HepG2 (cell line): ENCODE data around the gene HYCC2. TPM values are rescaled to one million over a fixed set of nuclear protein-coding genes. Genes with fewer than 3 reads are reported as not detected.

ENCODE experiments used
- BORCS8-MEF2B ChIP-seq: sonication (generic); formaldehyde crosslinking; IDR thresholded peaks from 2 replicates; pipeline ENCODE4 v1.8.0; 2022; ENCODE audit warnings: mild to moderate bottlenecking, missing genetic modification reagents
- MEIS1 ChIP-seq: sonication (generic); formaldehyde crosslinking; IDR thresholded peaks from 2 replicates; pipeline ENCODE4 v1.9.0; 2021; ENCODE audit warnings: mild to moderate bottlenecking, missing genetic modification reagents, moderate library complexity, borderline replicate concordance
- PHF8 ChIP-seq: sonication (generic); formaldehyde crosslinking; IDR thresholded peaks from 2 replicates; pipeline ENCODE4 v1.5.0; 2020; ENCODE audit warnings: missing genetic modification reagents
- RELA ChIP-seq: sonication (generic); formaldehyde crosslinking; IDR thresholded peaks from 2 replicates; pipeline ENCODE4 v1.4.0; 2020; ENCODE audit warnings: missing genetic modification reagents
- SATB2 ChIP-seq: sonication (generic); formaldehyde crosslinking; IDR thresholded peaks from 2 replicates; pipeline ENCODE4 v1.5.0; 2020; ENCODE audit warnings: missing genetic modification reagents
- ZNF362 ChIP-seq: sonication (generic); formaldehyde crosslinking; IDR thresholded peaks from 2 replicates; pipeline ENCODE4 v1.4.0; 2020; ENCODE audit warnings: missing genetic modification reagents, mild to moderate bottlenecking, borderline replicate concordance
- ZNF382 ChIP-seq: sonication (generic); formaldehyde crosslinking; IDR thresholded peaks from 2 replicates; pipeline ENCODE4 v1.5.0; 2020; ENCODE audit warnings: missing genetic modification reagents, mild to moderate bottlenecking, borderline replicate concordance
- ZNF44 ChIP-seq: sonication (generic); formaldehyde crosslinking; IDR thresholded peaks from 2 replicates; pipeline ENCODE4 v1.5.1; 2020; ENCODE audit warnings: mild to moderate bottlenecking, missing genetic modification reagents
- ZNF580 ChIP-seq: IDR thresholded peaks from 2 replicates; pipeline ENCODE4 v1.6.1; 2016; ENCODE audit warnings: low read depth, borderline replicate concordance
- polyA plus RNA-seq, 8 experiments: library from polyadenylated mRNA; depleted of rRNA in 3 of 8; stranded (reverse) in 7 of 8; unstranded in 1 of 8; fragments of >200 nt; fragmentation: Illumina TruSeq in 4 of 8; extraction: Trizol in 4 of 8; gene quantifications; 2 replicates each; pipeline versions ENCODE4 v1.2.1 to v1.2.3, GENCODE V29; 2011 to 2016; ENCODE audit warnings: low read depth in 4 of 8, missing spikeins in 1 of 8, mixed read lengths in 1 of 8; ENCODE audit not compliant: insufficient read depth in 1 of 8
- total RNA-seq, 5 experiments: library from RNA; depleted of rRNA; stranded (reverse); fragments of >200 nt; fragmentation: Illumina TruSeq; extraction: Trizol; gene quantifications; 2 replicates each; pipeline ENCODE4 v1.2.3, GENCODE V29; 2016; ENCODE audit warnings: low read depth in 1 of 5
- TF ChIP-seq, protein P1 (sequence below): sonication (generic); formaldehyde crosslinking; IDR thresholded peaks from 2 replicates; pipeline ENCODE4 v1.5.1; 2020; ENCODE audit warnings: mild to moderate bottlenecking, missing genetic modification reagents, borderline replicate concordance
- TF ChIP-seq, protein P2 (sequence below): sonication (generic); formaldehyde crosslinking; IDR thresholded peaks from 2 replicates; pipeline ENCODE4 v1.4.0; 2020; ENCODE audit warnings: mild to moderate bottlenecking, missing genetic modification reagents
- TF ChIP-seq, protein P3 (sequence below): sonication (generic); formaldehyde crosslinking; IDR thresholded peaks from 2 replicates; pipeline ENCODE4 v1.5.0; 2020; ENCODE audit warnings: missing genetic modification reagents
- TF ChIP-seq, protein P4 (sequence below): sonication (generic); formaldehyde crosslinking; IDR thresholded peaks from 2 replicates; pipeline ENCODE4 v1.4.0; 2020; ENCODE audit warnings: mild to moderate bottlenecking, missing genetic modification reagents

HYCC2 gene
- total and polyA plus RNA-seq, 2 of the 13 experiments (the other 11 are each of a cell fraction or from before 2014, with no cell fraction given), result 4.7 to 13.9 TPM

DNA sequence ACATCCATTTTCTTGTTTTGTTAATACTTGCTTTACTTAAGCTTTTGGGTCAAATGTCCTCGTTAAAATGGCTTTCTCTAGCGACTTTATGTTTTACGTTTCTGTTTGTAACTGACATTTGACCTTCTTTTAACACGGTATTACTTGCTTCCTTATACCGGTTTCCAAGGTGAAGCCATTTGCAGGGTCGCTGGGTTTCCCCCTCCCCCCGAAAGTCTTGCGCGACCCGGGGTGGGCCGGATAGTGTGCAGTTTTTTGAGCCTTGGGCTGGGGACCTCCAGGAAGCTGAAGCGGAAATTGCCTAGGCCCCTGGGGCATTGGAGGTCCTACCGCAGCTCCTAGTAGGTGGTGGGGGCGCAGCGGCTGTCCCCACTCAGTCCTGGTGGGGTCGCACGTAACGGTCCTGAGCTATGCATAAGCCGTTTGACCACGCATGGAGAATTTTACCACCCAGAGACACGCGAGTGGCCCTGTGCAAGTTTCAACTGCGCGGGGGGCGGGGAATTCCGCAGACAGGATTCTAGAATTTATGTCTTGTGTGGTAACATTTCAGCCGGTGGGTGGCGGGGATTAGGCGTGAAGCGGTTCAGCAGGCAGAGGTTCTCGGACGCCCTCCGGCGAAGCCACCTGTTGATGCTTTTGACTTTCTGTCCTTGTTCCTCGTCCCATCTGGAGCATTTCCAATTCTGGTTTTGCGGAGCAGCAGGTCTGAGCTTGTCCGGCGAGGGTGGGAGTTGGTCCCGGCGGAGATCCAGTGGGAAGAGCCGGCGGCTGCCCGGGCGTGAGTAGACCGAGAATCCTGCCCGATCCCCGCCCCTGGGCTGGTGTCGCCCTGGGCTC lies 46.9 kb upstream of the HYCC2 start (continued):
- peak; percentile 77 for TF ChIP-seq ZNF362 (CRISPR knock-in tag)
- TF ChIP-seq RELA (CRISPR knock-in tag), result 0 out of 2 replicates have a peak, but pooled peaks have one; percentile 63
- TF ChIP-seq SATB2 (CRISPR knock-in tag), result no peak
- TF ChIP-seq ZNF580, result peak; percentile 79
- TF ChIP-seq, protein P1, sequence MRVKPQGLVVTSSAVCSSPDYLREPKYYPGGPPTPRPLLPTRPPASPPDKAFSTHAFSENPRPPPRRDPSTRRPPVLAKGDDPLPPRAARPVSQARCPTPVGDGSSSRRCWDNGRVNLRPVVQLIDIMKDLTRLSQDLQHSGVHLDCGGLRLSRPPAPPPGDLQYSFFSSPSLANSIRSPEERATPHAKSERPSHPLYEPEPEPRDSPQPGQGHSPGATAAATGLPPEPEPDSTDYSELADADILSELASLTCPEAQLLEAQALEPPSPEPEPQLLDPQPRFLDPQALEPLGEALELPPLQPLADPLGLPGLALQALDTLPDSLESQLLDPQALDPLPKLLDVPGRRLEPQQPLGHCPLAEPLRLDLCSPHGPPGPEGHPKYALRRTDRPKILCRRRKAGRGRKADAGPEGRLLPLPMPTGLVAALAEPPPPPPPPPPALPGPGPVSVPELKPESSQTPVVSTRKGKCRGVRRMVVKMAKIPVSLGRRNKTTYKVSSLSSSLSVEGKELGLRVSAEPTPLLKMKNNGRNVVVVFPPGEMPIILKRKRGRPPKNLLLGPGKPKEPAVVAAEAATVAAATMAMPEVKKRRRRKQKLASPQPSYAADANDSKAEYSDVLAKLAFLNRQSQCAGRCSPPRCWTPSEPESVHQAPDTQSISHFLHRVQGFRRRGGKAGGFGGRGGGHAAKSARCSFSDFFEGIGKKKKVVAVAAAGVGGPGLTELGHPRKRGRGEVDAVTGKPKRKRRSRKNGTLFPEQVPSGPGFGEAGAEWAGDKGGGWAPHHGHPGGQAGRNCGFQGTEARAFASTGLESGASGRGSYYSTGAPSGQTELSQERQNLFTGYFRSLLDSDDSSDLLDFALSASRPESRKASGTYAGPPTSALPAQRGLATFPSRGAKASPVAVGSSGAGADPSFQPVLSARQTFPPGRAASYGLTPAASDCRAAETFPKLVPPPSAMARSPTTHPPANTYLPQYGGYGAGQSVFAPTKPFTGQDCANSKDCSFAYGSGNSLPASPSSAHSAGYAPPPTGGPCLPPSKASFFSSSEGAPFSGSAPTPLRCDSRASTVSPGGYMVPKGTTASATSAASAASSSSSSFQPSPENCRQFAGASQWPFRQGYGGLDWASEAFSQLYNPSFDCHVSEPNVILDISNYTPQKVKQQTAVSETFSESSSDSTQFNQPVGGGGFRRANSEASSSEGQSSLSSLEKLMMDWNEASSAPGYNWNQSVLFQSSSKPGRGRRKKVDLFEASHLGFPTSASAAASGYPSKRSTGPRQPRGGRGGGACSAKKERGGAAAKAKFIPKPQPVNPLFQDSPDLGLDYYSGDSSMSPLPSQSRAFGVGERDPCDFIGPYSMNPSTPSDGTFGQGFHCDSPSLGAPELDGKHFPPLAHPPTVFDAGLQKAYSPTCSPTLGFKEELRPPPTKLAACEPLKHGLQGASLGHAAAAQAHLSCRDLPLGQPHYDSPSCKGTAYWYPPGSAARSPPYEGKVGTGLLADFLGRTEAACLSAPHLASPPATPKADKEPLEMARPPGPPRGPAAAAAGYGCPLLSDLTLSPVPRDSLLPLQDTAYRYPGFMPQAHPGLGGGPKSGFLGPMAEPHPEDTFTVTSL (CRISPR knock-in tag), result peak; percentile 9; the same call in 1 of the 2 replicates
- TF ChIP-seq, protein P2, sequence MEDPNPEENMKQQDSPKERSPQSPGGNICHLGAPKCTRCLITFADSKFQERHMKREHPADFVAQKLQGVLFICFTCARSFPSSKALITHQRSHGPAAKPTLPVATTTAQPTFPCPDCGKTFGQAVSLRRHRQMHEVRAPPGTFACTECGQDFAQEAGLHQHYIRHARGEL (CRISPR knock-in tag), result no peak
- peak; percentile 95 for TF ChIP-seq MEIS1 (CRISPR knock-in tag)
- TF ChIP-seq ZNF382, result no peak
- TF ChIP-seq, protein P3, sequence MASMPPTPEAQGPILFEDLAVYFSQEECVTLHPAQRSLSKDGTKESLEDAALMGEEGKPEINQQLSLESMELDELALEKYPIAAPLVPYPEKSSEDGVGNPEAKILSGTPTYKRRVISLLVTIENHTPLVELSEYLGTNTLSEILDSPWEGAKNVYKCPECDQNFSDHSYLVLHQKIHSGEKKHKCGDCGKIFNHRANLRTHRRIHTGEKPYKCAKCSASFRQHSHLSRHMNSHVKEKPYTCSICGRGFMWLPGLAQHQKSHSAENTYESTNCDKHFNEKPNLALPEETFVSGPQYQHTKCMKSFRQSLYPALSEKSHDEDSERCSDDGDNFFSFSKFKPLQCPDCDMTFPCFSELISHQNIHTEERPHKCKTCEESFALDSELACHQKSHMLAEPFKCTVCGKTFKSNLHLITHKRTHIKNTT (CRISPR knock-in tag), result no peak
- peak; percentile 74; the same call in 1 of the 2 replicates for TF ChIP-seq ZNF44 (CRISPR knock-in tag)
- TF ChIP-seq, protein P4, sequence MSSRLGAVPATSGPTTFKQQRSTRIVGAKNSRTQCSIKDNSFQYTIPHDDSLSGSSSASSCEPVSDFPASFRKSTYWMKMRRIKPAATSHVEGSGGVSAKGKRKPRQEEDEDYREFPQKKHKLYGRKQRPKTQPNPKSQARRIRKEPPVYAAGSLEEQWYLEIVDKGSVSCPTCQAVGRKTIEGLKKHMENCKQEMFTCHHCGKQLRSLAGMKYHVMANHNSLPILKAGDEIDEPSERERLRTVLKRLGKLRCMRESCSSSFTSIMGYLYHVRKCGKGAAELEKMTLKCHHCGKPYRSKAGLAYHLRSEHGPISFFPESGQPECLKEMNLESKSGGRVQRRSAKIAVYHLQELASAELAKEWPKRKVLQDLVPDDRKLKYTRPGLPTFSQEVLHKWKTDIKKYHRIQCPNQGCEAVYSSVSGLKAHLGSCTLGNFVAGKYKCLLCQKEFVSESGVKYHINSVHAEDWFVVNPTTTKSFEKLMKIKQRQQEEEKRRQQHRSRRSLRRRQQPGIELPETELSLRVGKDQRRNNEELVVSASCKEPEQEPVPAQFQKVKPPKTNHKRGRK (CRISPR knock-in tag), result no peak
- TF ChIP-seq BORCS8-MEF2B (CRISPR knock-in tag), result peak; percentile 49; the same call in 1 of the 2 replicates
- peak; percentile 66 for TF ChIP-seq PHF8 (CRISPR knock-in tag)
